NOMO-1 treated with dmso at 0.1 percent for 144 hours (cell line): ENCODE measurements around the gene TRIM49.
"Not testable (repeated sequence)": the region's sequence is repeated elsewhere in the genome, so short reads cannot be mapped to it uniquely, and the experiment has no call there.

ENCODE experiments used
- DNase-seq: peaks from one replicate; lab custom pipeline; 2025; ENCODE audit not compliant: unreplicated experiment; lab: John Stamatoyannopoulos, UW

TRIM49 gene

GRCh38 chr11:89808475-89808874 lies at the start of gene TRIM49:
Gene TRIM49 (minus strand): TSS chr11:89808575. CDS start chr11:89804469, 4,106 bp downstream.
- DNase-seq = not testable (repeated sequence)

GRCh38 chr11:89826694-89827093 lies 18.3 kb upstream of the TRIM49 start:
- not testable (repeated sequence) for DNase-seq

- not testable (repeated sequence) for DNase-seq
These were observed 11.6 kb upstream of the TRIM49 start for GRCh38 chr11:89820008-89820407.

GRCh38 chr11:89813535-89813934 lies 5.2 kb upstream of the TRIM49 start:
- DNase-seq = not testable (repeated sequence)

- DNase-seq = not testable (repeated sequence)
These were observed 20.8 kb downstream of the TRIM49 start for GRCh38 chr11:89787506-89788063.

GRCh38 chr11:89785726-89786125 lies 22.6 kb downstream of the TRIM49 start:
- not testable (repeated sequence) for DNase-seq

GRCh38 chr11:89750822-89751221 lies 57.6 kb downstream of the TRIM49 start:
- DNase-seq = not testable (repeated sequence)
